OCI-LY3 (cell line): Measurements from ENCODE around the gene RAET1E.

ENCODE experiments used
- H2AFZ ChIP-seq: fragments of 200-600, 300-600 bp; shearing (Covaris generic); 2 replicates; pipeline ENCODE4 v1.6.0; 2014; ENCODE audit warnings: antibody characterized with exemption, low read depth, low read length
- H3K27ac ChIP-seq: fragments of 200-600, 300-600 bp; sonication (generic); 2 replicates; pipeline ENCODE4 v1.5.1; 2014; ENCODE audit warnings: mild to moderate bottlenecking, low read length, moderate library complexity, mixed read lengths
- H3K27me3 ChIP-seq: fragments of 200-600, 300-600 bp; sonication (generic); 2 replicates; pipeline ENCODE4 v1.6.1; 2014; ENCODE audit warnings: low read depth, low read length, mixed read lengths
- H3K36me3 ChIP-seq: fragments of 200-600, 300-600 bp; sonication (generic); replicated peaks from 2 replicates; pipeline ENCODE3; 2014; ENCODE audit warnings: low read depth, low read length, mixed read lengths
- H3K4me1 ChIP-seq: fragments of 300-600, 200-600 bp; sonication (generic); 2 replicates; pipeline ENCODE4 v1.6.1; 2014; ENCODE audit warnings: low read length, mixed read lengths
- H3K4me2 ChIP-seq: fragments of 200-600, 300-600 bp; sonication (generic); 2 replicates; pipeline ENCODE4 v1.6.1; 2014; ENCODE audit warnings: low read length, mixed read lengths
- H3K4me3 ChIP-seq: fragments of 300-600, 200-600 bp; sonication (generic); 2 replicates; pipeline ENCODE4 v1.5.1; 2014; ENCODE audit warnings: antibody characterized with exemption, mild to moderate bottlenecking, low read length, moderate library complexity
- H3K79me2 ChIP-seq: fragments of 300-600, 200-600 bp; shearing (Covaris generic); 2 replicates; pipeline ENCODE4 v1.6.1; 2014; ENCODE audit warnings: mild to moderate bottlenecking, low read length, mixed read lengths
- H3K9ac ChIP-seq: fragments of 300-600, 200-600 bp; shearing (Covaris generic); 2 replicates; pipeline ENCODE4 v1.6.0; 2014; ENCODE audit warnings: mild to moderate bottlenecking, low read length, moderate library complexity
- H3K9me3 ChIP-seq: fragments of 200-600, 300-600 bp; shearing (Covaris generic); 2 replicates; pipeline ENCODE4 v1.6.1; 2014; ENCODE audit warnings: low read length, mixed read lengths; ENCODE audit not compliant: insufficient read depth
- H4K20me1 ChIP-seq: fragments of 200-600, 300-600 bp; sonication (generic); 2 replicates; pipeline ENCODE4 v1.6.1; 2016; ENCODE audit warnings: low read length, mixed read lengths; ENCODE audit not compliant: insufficient read depth
- EZH2phosphoT487 ChIP-seq: fragments of 200-600 bp; shearing (Covaris generic); IDR thresholded peaks from 2 replicates; pipeline ENCODE4 v1.6.1; 2018; ENCODE audit warnings: antibody characterized with exemption, mixed run types, low read depth
- TF ChIP-seq, protein P1 (sequence below): fragments of 200-600, 300-600 bp; sonication (generic); IDR thresholded peaks from 2 replicates; pipeline ENCODE4 v1.5.1; 2014; ENCODE audit warnings: antibody characterized with exemption, low read length, low read depth

Gene RAET1E

DNA sequence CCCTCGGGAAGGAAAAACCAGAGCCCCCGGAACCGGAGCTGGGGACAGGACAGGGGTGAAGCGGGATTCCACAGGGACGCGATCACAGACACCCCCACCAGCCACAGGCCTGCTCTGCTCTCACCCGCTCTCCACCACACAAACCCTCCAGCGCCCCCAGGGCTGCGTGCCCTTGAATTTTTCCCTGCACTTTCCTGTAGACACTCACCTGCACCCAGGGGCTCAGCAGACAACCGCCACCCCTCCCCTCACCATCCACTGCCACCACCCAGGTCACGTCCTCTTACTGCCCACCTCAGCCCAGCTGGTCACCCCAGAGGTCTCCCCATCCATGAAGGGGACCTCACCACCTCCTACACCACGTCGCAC is 44.5 kb upstream of the RAET1E start:
- no peak overlapping the region for H3K27ac ChIP-seq
- peak overlapping the region; percentile 38; the same call in 1 of the 2 replicates for H3K9ac ChIP-seq

DNA sequence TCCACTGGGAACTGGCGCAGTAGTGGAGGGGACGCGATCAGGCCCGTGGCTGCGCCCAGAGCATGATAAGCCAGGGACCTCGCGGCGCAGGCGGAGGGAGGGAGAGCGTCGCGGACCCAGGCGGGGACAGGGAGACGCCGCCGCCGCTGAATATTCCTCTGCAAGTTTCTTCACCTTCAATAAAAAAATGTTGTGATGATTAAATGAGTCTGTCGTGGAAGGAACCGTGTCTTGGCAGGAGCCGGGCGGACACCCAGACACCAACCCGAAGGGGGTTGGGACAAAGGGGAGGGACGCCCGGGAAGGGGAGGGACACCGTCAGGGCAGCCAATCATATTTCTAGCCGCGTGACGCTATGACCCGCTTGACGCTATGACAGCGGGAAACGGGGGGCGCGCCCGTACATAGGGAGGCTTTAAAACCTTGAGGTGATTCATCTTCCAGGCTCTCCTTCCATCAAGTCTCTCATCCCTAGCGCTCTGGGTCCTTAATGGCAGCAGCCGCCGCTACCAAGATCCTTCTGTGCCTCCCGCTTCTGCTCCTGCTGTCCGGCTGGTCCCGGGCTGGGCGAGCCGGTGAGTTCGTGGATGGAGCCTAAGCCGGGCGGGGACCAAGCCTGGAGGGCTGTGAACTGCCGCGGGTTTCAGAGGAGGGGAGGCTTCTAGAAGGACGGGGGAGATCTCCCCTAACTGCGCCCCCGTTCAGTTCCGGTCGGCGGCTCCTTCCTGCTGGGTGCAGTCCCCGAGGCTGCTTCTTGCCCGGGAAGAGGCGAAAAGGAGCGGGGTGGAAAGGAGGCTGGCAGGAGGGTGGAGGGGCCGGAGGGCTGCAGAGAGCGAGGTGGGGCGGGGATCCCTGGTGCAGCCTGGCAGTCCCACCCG is 43.9 kb upstream of the RAET1E start, which contains the start of gene ULBP2:
TSS of gene ULBP2 (plus strand) at position 432 of the 878 bp plus-strand sequence. CDS start at position 491, 59 bp downstream.
- no peaks in the 10 kb centered on the region for H4K20me1 ChIP-seq
- no peak within 1 kb of the TSS for H3K27ac ChIP-seq
- no peaks in the 10 kb centered on the region for H3K36me3 ChIP-seq
- H3K4me3 ChIP-seq: peak within 1 kb of the TSS; percentile 80
- H3K4me2 ChIP-seq: peak within 1 kb of the TSS; percentile 73
- TF ChIP-seq, protein P1, sequence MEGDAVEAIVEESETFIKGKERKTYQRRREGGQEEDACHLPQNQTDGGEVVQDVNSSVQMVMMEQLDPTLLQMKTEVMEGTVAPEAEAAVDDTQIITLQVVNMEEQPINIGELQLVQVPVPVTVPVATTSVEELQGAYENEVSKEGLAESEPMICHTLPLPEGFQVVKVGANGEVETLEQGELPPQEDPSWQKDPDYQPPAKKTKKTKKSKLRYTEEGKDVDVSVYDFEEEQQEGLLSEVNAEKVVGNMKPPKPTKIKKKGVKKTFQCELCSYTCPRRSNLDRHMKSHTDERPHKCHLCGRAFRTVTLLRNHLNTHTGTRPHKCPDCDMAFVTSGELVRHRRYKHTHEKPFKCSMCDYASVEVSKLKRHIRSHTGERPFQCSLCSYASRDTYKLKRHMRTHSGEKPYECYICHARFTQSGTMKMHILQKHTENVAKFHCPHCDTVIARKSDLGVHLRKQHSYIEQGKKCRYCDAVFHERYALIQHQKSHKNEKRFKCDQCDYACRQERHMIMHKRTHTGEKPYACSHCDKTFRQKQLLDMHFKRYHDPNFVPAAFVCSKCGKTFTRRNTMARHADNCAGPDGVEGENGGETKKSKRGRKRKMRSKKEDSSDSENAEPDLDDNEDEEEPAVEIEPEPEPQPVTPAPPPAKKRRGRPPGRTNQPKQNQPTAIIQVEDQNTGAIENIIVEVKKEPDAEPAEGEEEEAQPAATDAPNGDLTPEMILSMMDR: no peak
- no peak for TF ChIP-seq EZH2phosphoT487
- no peaks in the 10 kb centered on the region for H3K79me2 ChIP-seq
- H2AFZ ChIP-seq: peak within 1 kb of the TSS; percentile 91; the same call in 1 of the 2 replicates
- H3K9ac ChIP-seq: peak within 1 kb of the TSS; percentile 38
- H3K4me1 ChIP-seq: peaks cover 19% of the 10 kb centered on the region
- peaks cover 28% of the 10 kb centered on the region for H3K27me3 ChIP-seq
- H3K9me3 ChIP-seq: no peaks in the 10 kb centered on the region

More for the DNA sequence above, 44.5 kb upstream of the RAET1E start:
- Histone ChIP-seq H4K20me1 (no peaks in the 10 kb centered on the region), H3K9me3 (no peaks in the 10 kb centered on the region), H3K4me1 (peaks cover 19% of the 10 kb centered on the region), H3K36me3 (no peaks in the 10 kb centered on the region), H3K4me3 (peak overlapping the region; percentile 80), H3K4me2 (peak overlapping the region; percentile 73), H3K27me3 (peaks cover 26% of the 10 kb centered on the region), H2AFZ (0 out of 2 replicates have a peak overlapping the region, but pooled peaks have one; percentile 91), H3K79me2 (no peaks in the 10 kb centered on the region)
- no peak for TF ChIP-seq EZH2phosphoT487
- TF ChIP-seq, protein P1: no peak

DNA sequence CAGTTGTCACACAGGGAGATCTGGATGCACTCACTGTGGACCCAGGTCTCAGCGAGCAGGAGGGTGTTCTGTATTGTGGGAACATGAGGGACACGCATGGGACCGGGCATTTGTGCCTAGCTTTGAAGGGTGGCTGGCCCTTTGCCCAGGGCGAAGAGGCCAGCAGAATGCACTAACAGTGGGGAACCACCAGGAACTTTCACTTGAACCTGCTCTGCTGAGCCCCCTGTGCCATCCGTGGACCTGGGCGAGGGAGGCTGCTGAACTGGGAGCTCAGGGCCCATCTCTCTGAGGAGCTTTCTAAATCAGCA is 42.7 kb upstream of the RAET1E start:
- H3K9me3 ChIP-seq: no peaks in the 10 kb centered on the region
- H3K4me2 ChIP-seq: no peak overlapping the region
- H3K27ac ChIP-seq: no peak overlapping the region
- peaks cover 19% of the 10 kb centered on the region for H3K4me1 ChIP-seq
- no peak overlapping the region for H3K9ac ChIP-seq
- H3K79me2 ChIP-seq: no peaks in the 10 kb centered on the region
- no peak for TF ChIP-seq EZH2phosphoT487
- H2AFZ ChIP-seq: no peak overlapping the region
- H3K27me3 ChIP-seq: peaks cover 39% of the 10 kb centered on the region
- H4K20me1 ChIP-seq: no peaks in the 10 kb centered on the region
- no peaks in the 10 kb centered on the region for H3K36me3 ChIP-seq
- no peak overlapping the region for H3K4me3 ChIP-seq

DNA sequence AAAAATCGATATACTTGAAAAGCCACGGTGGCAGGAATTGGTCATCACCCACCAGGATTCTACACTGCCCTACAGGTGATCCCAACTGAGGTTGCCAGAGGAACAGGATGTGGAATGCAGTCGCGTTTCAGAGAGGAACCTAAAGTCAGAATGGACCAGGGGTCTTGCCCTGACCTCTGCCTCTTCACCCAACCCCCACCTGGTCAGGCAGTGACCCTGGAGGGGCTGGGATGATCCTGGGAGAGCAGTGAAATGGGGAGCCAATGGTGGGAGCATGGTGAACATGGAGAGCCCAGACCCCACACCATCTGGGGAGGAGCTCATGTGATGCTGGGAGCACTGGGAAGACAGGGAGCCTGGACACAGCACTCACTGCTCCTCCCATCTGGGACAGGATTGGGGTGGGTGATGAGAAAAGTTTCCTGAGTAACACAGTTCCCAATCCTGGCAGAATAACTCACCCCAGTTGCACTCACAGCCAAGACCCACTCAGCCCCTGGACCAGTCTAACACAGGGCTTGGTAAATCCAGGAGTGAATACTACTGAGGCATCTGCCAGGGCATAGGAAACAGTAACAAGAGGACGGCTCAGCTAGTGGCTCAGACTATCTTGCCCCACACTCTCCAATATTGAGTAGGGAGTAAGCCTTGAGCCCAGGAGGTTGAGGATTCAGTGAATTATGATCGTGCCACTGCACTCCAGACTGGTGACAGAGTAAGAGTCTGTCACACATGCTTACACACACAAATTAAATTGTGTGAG is 42.2 kb upstream of the RAET1E start:
- TF ChIP-seq EZH2phosphoT487: no peak
- TF ChIP-seq, protein P1: no peak
- Histone ChIP-seq H4K20me1 (no peaks in the 10 kb centered on the region), H3K36me3 (no peaks in the 10 kb centered on the region), H3K4me1 (peaks cover 19% of the 10 kb centered on the region), H2AFZ (no peak overlapping the region), H3K4me2 (peak overlapping the region; percentile 94), H3K9me3 (no peaks in the 10 kb centered on the region), H3K4me3 (no peak overlapping the region), H3K79me2 (no peaks in the 10 kb centered on the region), H3K27ac (no peak overlapping the region), H3K27me3 (peaks cover 45% of the 10 kb centered on the region), H3K9ac (no peak overlapping the region)
